Thoracic aorta (tissue), 2 donors: ENCODE data around the gene ADGRG1. TPM values are rescaled to one million over a fixed set of nuclear protein-coding genes. Genes with fewer than 3 reads are reported as not detected.

Source experiments
- ATAC-seq: fragments of 150-250 bp; one replicate; pipeline ENCODE4 v1.8.0; 2017; ENCODE audit warnings: low read depth; ENCODE audit not compliant: insufficient number of reproducible peaks, low FRiP score
- DNase-seq: peaks from one replicate; pipeline ENCODE4 v3.0.0-alpha.2; 2020; ENCODE audit warnings: low spot score
- H3K27ac ChIP-seq, 2 donors: fragments of 200-600 bp; sonication (generic); 1 replicate in 1 of 2; 2 replicates in 1 of 2; pipeline ENCODE4 v1.5.1; 2016; ENCODE audit warnings: mild to moderate bottlenecking in 2 of 2, moderate library complexity in 2 of 2
- H3K27me3 ChIP-seq: fragments of 200-600 bp; sonication (generic); replicated peaks from 2 replicates; pipeline ENCODE4 v1.6.0; 2016; ENCODE audit warnings: mild to moderate bottlenecking; ENCODE audit not compliant: insufficient read depth
- H3K36me3 ChIP-seq: fragments of 200-600 bp; sonication (generic); one replicate; pipeline ENCODE4 v1.5.1; 2016
- H3K4me1 ChIP-seq, 2 donors: fragments of 200-600 bp; sonication (generic); 1 replicate in 1 of 2; 2 replicates in 1 of 2; pipeline versions ENCODE4 v1.5.1 to v1.6.0; 2016; ENCODE audit warnings: low read depth in 2 of 2, mild to moderate bottlenecking in 1 of 2; ENCODE audit not compliant: control insufficient read depth in 1 of 2
- H3K4me3 ChIP-seq: fragments of 200-600 bp; sonication (generic); 2 replicates; pipeline ENCODE4 v1.5.1; 2016; ENCODE audit warnings: mild to moderate bottlenecking
- H3K9me3 ChIP-seq: fragments of 200-600 bp; sonication (generic); 2 replicates; pipeline ENCODE4 v1.5.1; 2016
- total RNA-seq, 2 donors: library from RNA; depleted of rRNA; stranded (reverse); fragments of >200 nt; gene quantifications; one replicate each; pipeline versions ENCODE4 v1.1.0 to v1.2.3, GENCODE V29; 2016
- TF ChIP-seq, protein P1 (sequence below): fragments of 200-600 bp; sonication (generic); IDR thresholded peaks from one replicate; pipeline ENCODE4 v1.5.1; 2019; ENCODE audit warnings: antibody characterized with exemption

Gene ADGRG1
- total RNA-seq, 2 donors from 2014 or later = 5.4 to 79.1 TPM

DNA sequence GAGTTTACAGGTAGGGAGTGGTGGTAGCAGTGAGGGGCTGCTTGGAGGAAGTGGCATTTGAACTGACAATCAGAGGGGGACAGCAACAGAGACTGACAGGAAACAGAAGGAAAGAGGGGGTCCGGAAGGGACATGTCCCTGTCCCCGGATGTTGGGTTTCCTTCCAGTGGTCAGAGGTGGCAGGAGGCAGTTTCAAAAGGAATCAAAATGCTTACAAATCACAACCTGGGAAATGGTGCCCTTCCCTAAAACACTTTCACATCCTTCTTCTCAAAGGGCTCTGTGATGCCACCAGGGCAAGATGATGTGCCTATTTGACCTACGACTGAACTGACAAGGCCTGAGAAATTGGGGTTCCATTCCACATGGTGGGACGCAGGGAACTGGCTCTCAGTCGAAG, 19.7 kb downstream of the ADGRG1 start:
- no peak overlapping the region for H3K27ac ChIP-seq
- ATAC-seq (no peak), DNase-seq (no peak)
- H3K36me3 ChIP-seq = no peaks in the 10 kb centered on the region
- no peaks in the 10 kb centered on the region for H3K9me3 ChIP-seq
- TF ChIP-seq, protein P1, sequence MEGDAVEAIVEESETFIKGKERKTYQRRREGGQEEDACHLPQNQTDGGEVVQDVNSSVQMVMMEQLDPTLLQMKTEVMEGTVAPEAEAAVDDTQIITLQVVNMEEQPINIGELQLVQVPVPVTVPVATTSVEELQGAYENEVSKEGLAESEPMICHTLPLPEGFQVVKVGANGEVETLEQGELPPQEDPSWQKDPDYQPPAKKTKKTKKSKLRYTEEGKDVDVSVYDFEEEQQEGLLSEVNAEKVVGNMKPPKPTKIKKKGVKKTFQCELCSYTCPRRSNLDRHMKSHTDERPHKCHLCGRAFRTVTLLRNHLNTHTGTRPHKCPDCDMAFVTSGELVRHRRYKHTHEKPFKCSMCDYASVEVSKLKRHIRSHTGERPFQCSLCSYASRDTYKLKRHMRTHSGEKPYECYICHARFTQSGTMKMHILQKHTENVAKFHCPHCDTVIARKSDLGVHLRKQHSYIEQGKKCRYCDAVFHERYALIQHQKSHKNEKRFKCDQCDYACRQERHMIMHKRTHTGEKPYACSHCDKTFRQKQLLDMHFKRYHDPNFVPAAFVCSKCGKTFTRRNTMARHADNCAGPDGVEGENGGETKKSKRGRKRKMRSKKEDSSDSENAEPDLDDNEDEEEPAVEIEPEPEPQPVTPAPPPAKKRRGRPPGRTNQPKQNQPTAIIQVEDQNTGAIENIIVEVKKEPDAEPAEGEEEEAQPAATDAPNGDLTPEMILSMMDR = no peak
- no peaks in the 10 kb centered on the region for H3K4me1 ChIP-seq
- no peak overlapping the region for H3K4me3 ChIP-seq
- no peaks in the 10 kb centered on the region for H3K27me3 ChIP-seq

DNA sequence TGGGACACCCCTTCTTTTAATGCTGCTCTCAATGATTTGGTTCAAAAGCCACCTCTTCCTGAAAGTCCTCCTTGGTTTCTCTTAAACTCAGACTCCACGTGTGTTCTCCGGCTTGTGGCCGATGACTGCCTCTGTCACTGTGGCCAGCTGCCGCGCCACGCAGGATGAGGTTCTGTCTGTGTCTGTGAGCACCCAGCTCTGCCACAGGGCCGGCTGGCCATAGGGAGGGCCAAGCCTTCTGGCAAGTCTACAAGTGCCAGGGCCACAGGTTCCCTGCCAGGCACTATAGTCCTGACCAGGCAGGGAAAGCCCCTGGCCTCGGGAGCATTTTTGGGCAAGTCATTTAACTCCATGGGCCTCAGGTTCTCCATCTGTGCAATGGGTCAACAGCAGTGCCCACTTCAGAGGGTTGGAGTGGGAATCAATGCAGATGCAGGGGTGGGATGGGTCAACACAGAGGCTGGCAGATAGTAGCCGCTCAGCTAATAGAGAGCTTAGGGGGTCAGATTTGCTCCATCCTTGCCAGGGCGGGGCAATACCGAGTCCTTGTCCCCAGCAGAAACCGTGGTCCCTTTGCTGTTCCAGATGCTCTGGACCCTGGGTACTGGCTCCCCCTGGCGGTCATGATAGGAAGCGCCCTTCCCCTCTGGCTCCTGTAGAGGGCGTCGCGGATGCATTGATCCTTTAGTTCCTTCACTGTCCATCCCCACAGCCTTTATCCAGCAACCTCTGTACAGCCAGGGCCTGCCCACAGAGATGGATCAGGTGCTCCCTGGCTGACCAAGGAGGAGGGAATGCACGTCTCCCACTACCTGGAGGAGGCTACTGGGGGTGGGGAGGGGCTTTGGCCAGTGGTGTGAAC, 20.4 kb downstream of the ADGRG1 start:
- TF ChIP-seq, protein P1 = peak; percentile 93
- Histone ChIP-seq H3K27me3 (no peaks in the 10 kb centered on the region), H3K36me3 (no peaks in the 10 kb centered on the region), H3K4me1 (no peaks in the 10 kb centered on the region), H3K9me3 (no peaks in the 10 kb centered on the region), H3K27ac (no peak overlapping the region), H3K4me3 (no peak overlapping the region)
- no peak for DNase-seq
- no peak for ATAC-seq

DNA sequence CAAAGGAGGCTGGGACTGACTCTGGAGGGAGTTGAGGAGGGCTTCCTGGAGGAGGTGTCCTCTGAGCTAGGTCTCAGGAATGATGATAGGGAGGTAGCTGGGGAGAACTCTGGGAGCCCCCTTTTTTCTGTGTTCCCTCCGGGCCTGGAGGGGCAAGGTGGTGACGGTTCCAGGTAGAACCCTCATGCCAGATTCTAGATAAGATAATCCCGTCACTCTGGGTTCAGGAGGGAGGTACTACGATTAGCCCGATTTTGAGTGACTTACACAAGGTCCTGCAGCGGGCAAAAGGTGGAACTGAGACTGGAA, 21.0 kb downstream of the ADGRG1 start:
- Histone ChIP-seq H3K27me3 (no peaks in the 10 kb centered on the region), H3K4me3 (no peak overlapping the region), H3K36me3 (no peaks in the 10 kb centered on the region), H3K4me1 (no peaks in the 10 kb centered on the region), H3K9me3 (no peaks in the 10 kb centered on the region), H3K27ac (no peak overlapping the region)
- TF ChIP-seq, protein P1 = no peak
- DNase-seq (no peak), ATAC-seq (no peak)

DNA sequence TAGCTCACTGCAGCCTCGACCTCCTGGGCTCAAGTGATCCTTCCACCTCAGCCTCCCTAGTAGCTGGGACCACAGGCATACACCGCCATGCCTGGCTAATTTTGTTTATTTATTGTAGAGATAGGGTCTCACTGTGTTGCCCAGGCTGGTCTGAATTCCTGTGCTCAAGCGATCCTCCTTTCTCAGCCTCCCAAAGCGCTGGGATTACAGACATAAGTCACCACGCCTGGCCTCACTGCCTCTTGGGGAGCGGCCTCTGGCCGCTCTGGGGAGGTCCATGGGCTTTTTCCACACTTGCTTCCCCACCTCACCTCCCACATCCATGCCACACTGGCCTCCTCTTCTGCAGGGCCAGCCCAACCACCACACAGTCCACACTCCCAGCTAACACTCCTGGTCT, 21.4 kb downstream of the ADGRG1 start:
- TF ChIP-seq, protein P1 = no peak
- ATAC-seq = no peak
- H3K27me3 ChIP-seq = no peaks in the 10 kb centered on the region
- no peak overlapping the region for H3K27ac ChIP-seq
- H3K36me3 ChIP-seq = no peaks in the 10 kb centered on the region
- H3K4me1 ChIP-seq = no peaks in the 10 kb centered on the region
- no peak for DNase-seq
- no peak overlapping the region for H3K4me3 ChIP-seq
- no peaks in the 10 kb centered on the region for H3K9me3 ChIP-seq

DNA sequence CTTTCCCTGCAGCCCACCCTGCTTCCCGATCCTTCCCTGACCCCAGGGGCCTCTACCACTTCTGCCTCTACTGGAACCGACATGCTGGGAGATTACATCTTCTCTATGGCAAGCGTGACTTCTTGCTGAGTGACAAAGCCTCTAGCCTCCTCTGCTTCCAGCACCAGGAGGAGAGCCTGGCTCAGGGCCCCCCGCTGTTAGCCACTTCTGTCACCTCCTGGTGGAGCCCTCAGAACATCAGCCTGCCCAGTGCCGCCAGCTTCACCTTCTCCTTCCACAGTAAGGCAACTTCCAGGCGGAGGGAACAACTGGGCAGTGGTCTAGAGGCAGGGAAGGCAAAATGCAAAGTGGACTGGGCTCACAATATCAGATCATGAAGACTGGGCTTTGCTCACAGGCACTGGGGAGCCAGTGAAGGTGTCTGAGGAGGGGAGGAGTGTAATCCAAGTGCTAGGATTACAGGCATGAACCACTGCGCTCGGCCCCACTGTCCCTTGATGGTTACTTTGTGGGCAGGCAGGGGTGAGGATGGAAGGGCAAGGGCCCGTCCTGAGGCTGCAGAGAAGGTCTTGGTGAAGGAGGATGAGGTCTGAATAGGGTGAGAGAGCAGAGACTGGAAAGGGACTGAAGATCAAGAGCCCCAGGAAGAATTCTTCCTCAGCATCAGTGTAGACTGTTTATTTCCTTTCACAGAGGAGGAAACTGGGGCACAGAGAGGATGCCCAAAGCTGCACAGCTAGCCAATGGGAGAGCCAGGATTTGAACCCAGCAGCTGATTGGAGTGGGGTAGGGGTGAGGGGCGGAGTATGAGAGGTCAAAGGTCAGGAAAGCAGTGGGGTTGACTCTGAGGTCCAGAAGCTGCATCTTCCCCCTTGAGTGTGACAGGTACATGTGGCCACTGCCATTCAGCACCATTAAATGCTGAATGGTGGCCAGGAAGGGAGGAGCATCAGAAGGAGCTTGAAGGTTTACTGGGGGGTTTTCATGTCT, 23.2 kb downstream of the ADGRG1 start:
- no peaks in the 10 kb centered on the region for H3K4me1 ChIP-seq
- no peak overlapping the region for H3K27ac ChIP-seq
- no peaks in the 10 kb centered on the region for H3K9me3 ChIP-seq
- H3K27me3 ChIP-seq = no peaks in the 10 kb centered on the region
- no peak for ATAC-seq
- no peak for DNase-seq
- no peak overlapping the region for H3K4me3 ChIP-seq
- TF ChIP-seq, protein P1 = no peak
- H3K36me3 ChIP-seq = no peaks in the 10 kb centered on the region
